ENCODE data around the gene E4F1. TPM values are rescaled to one million over a fixed set of nuclear protein-coding genes. Genes with fewer than 3 reads are reported as not detected.

Gene E4F1
- polyA plus RNA-seq, 1 experiment, result 17.6 TPM

DNA sequence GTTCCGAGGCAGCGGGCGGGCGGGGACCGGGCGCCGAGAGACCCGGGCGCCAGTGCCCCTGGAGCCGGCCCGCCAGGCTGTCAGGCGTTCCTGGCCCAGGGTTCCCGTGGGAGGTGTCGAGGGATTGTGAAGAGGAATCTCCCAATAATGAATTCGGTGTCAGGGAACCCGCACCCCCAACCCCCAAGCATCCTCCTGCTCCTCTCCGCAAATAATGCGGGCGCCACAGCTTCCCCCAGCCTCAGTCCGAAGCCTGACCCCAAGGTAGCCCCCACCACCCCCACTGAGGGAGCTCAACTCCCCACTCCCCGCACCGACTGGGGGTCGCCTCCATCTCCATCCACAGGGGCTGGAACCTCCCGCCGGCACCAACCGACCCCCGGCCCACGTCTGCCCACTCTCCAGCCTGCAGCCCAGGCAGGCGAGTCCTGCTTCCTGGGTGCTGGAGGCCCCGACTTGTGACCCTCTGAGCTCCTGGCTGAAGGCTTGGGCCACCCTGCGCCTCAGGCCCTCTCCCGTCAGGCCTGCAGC is 26.3 kb upstream of the E4F1 start:
- H3K36me3 ChIP-seq (ENCODE audit: control insufficient read depth, insufficient read depth, low read length), result no peaks in the 10 kb centered on the region
- no peak for DNase-seq (ENCODE audit: low read depth)
- CTCF ChIA-PET, result no interaction called here
- H3K4me3 ChIP-seq (ENCODE audit: low read depth, low read length), result no peak overlapping the region
- TF ChIP-seq, protein P1, sequence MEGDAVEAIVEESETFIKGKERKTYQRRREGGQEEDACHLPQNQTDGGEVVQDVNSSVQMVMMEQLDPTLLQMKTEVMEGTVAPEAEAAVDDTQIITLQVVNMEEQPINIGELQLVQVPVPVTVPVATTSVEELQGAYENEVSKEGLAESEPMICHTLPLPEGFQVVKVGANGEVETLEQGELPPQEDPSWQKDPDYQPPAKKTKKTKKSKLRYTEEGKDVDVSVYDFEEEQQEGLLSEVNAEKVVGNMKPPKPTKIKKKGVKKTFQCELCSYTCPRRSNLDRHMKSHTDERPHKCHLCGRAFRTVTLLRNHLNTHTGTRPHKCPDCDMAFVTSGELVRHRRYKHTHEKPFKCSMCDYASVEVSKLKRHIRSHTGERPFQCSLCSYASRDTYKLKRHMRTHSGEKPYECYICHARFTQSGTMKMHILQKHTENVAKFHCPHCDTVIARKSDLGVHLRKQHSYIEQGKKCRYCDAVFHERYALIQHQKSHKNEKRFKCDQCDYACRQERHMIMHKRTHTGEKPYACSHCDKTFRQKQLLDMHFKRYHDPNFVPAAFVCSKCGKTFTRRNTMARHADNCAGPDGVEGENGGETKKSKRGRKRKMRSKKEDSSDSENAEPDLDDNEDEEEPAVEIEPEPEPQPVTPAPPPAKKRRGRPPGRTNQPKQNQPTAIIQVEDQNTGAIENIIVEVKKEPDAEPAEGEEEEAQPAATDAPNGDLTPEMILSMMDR (IDR thresholded peaks at IDR 0.05; ENCODE audit: insufficient read depth, low read depth, low read length), result no peak
- H3K27me3 ChIP-seq (ENCODE audit: control insufficient read depth, insufficient read depth, low read length), result peaks cover 31% of the 10 kb centered on the region
- POLR2A ChIA-PET, result no interaction called here

DNA sequence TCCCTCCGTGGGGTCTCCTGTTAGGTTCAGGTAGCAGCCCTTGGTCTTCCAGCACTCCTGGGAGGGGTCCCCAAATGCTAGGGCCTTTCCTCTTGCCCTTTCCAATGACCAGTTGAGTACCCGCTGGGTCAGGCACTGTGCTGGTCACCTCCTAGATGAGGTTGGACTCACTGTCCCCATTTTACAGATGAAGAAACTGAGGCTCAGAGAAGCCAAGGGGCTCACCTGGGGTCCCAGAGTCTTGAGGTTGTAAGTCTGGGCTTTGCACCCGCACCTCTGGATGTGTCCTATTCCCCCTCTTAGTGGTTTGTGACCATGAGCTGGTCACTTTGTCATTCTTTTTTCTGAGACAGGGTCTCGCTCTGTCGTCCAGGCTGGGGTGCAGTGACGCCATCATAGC is 25.6 kb upstream of the E4F1 start:
- Histone ChIP-seq H3K36me3 (ENCODE audit: control insufficient read depth, insufficient read depth, low read length) (no peaks in the 10 kb centered on the region), H3K27me3 (ENCODE audit: control insufficient read depth, insufficient read depth, low read length) (peaks cover 31% of the 10 kb centered on the region), H3K4me3 (ENCODE audit: low read depth, low read length) (no peak overlapping the region)
- ChIA-PET POLR2A (no interaction called here), CTCF (no interaction called here)
- DNase-seq (ENCODE audit: low read depth), result no peak
- TF ChIP-seq, protein P1 (IDR thresholded peaks at IDR 0.05; ENCODE audit: insufficient read depth, low read depth, low read length), result no peak

DNA sequence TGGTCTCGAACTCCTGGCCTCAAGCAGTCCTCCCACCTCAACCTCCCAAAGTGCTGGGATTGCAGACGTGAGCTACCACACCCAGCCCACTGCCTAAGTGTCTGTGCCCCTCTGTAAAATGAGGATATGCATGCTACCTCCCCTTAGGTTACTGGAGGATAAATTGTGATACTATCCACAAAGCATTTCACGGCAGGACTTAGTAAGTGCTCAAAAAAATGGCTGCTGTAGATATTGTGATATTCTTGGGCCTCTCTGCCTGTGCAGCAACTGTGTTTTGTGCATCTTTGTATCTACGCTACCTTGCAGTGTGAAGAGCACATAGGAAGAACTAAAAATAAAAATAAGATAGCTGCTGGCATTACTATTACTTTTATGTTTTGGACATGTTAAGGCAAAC is 25.1 kb upstream of the E4F1 start:
- Histone ChIP-seq H3K27me3 (ENCODE audit: control insufficient read depth, insufficient read depth, low read length) (peaks cover 31% of the 10 kb centered on the region), H3K36me3 (ENCODE audit: control insufficient read depth, insufficient read depth, low read length) (no peaks in the 10 kb centered on the region), H3K4me3 (ENCODE audit: low read depth, low read length) (no peak overlapping the region)
- ChIA-PET POLR2A (no interaction called here), CTCF (interaction anchor here (1.3 kb wide), 1 partner anchor 303 kb away, joined by 3 read pairs; no protein-coding TSS in a partner anchor)
- TF ChIP-seq, protein P1 (IDR thresholded peaks at IDR 0.05; ENCODE audit: insufficient read depth, low read depth, low read length), result no peak
- no peak for DNase-seq (ENCODE audit: low read depth)

DNA sequence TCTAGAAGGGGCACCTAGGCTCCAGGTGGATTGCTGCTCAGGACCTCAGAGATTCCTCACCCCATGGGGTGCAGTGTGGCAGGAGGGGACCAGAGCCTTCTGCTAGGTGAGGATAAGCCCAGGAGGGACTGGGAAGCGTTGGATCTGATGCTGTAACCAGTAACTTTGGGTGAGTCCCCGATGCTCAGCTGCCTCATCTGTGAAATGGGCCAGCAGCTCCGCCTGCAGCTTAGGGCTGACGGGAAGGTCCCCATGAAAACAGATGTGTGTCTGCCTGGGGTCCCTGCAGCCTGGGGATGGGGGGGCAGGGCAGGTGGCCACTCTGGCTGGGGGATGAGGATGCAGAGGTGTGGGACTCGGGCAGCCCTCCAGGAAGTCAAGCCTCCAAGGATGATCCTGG is 24.3 kb upstream of the E4F1 start:
- H3K36me3 ChIP-seq (ENCODE audit: control insufficient read depth, insufficient read depth, low read length), result no peaks in the 10 kb centered on the region
- POLR2A ChIA-PET, result no interaction called here
- DNase-seq (ENCODE audit: low read depth), result no peak
- TF ChIP-seq, protein P1 (IDR thresholded peaks at IDR 0.05; ENCODE audit: insufficient read depth, low read depth, low read length), result no peak
- peaks cover 28% of the 10 kb centered on the region for H3K27me3 ChIP-seq (ENCODE audit: control insufficient read depth, insufficient read depth, low read length)
- no peak overlapping the region for H3K4me3 ChIP-seq (ENCODE audit: low read depth, low read length)
- CTCF ChIA-PET, result interaction anchor here (1.3 kb wide), 1 partner anchor 302 kb away, joined by 3 read pairs; no protein-coding TSS in a partner anchor

DNA sequence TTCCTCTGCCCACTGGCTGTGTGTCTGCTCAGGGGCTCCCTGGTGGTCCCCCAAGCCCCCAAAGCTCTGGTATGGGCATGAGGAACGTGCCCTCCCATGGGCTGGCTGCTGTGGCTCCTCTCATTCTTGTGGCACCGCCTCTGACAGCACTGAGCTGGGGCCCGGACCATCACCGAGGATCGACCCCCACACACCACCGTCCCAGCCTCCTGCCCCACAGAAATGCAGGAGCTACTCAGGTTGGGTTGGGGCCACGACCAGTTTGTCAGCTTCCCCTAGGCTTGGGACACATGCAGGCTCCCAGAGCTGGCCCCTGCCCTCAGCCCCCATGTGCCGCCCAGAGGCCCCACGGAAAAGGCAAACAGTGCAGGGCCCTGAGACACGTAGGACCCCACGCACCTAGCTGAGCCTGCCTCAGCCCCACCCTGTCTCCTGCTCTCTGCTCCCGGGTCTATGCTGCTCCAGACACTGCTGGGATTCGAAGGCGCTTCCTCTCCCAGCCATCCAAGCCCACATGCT is 23.7 kb upstream of the E4F1 start:
- Histone ChIP-seq H3K36me3 (ENCODE audit: control insufficient read depth, insufficient read depth, low read length) (no peaks in the 10 kb centered on the region), H3K27me3 (ENCODE audit: control insufficient read depth, insufficient read depth, low read length) (peaks cover 25% of the 10 kb centered on the region), H3K4me3 (ENCODE audit: low read depth, low read length) (no peak overlapping the region)
- TF ChIP-seq, protein P1 (IDR thresholded peaks at IDR 0.05; ENCODE audit: insufficient read depth, low read depth, low read length), result no peak
- DNase-seq (ENCODE audit: low read depth), result no peak
- POLR2A ChIA-PET, result no interaction called here
- CTCF ChIA-PET, result interaction anchor here (0.7 to 1.3 kb wide), 2 partner anchors 52 to 302 kb away, joined by 3 read pairs; no protein-coding TSS in a partner anchor
